T-helper 1 cell treated with Interleukin-12 subunit alpha and Interleukin-12 subunit beta and Interleukin-4 antibody, amounts not matched to agents 30 ng/mL and 1 ng/mL, for 36 hours (primary cell): ENCODE data around the gene VRTN. TPM values are rescaled to one million over a fixed set of nuclear protein-coding genes. Genes with fewer than 3 reads are reported as not detected.

ENCODE experiments used
- intact Hi-C: fragments of 100-400 bp; cut with micrococcal nuclease; formaldehyde crosslinking; loops from one replicate; pipeline ENCODE4 v1.15.1; 2024
- total RNA-seq: library from RNA; stranded (reverse); gene quantifications from 2 replicates; pipeline ENCODE4 v1.2.3, GENCODE V29; 2022

VRTN gene
- total RNA-seq, 1 donor from 2014 or later, result not detected

GRCh38 chr14:74392616-74393570 lies 44.6 kb downstream of the VRTN start:
- intact Hi-C loops, result no loop called here

GRCh38 chr14:74394549-74394948 lies 46.3 kb downstream of the VRTN start:
- intact Hi-C loops, result no loop called here

DNA sequence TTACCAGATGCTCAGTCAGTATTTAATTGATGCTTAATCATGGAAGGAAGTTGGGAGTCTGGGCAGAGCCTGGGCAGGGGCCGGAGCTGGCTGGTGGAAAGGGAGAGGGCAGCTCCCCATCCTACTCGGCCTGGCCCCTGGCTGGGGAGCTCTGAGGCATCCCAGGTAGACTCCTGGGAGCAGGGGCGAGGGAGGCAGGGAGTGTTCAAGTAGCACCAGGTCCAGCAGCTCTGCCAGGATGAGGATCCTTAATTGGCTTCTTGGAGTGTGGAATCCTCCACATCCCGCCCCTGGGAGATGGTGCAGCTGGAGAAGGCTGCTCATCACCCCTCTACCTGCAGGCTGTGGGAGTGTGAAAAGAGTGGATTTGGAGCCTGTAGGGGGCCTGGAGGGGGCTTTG lies 46.8 kb downstream of the VRTN start:
- intact Hi-C loops, result no loop called here

DNA sequence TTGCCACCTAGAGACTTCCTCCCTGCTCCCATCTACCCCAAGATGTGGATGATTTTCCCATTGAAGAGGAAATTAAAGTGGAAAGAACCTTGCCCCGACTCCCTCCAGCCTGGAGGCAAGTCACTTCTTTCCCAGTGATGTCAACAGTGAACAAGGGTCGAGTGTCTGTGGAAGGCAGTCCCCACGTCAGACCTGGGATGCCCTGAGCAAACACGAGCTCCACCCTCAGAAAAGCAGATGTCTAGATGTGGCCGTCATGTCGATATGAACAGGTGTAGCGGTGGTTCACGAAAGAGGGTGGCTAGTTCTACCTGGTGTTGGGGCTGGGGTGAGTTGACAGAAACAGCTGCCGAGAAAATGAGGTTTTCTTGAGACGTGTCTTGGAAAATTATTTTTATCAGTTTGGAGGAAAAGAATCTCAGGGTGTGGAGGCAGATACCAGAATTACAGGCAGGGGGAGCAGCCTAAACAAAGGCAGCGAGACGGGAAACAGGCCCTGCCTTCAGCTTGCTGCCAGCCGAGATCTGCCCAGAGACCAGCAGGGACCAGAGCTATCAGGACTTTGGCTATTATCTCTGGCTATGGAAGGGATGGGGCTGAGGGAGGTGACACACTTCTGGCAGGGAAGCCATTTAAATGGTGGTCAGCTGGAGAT lies 51.9 kb downstream of the VRTN start:
- intact Hi-C loops, result loop anchor here (2.0 kb wide), 1 partner anchor 37 kb away; no protein-coding TSS in a partner anchor

DNA sequence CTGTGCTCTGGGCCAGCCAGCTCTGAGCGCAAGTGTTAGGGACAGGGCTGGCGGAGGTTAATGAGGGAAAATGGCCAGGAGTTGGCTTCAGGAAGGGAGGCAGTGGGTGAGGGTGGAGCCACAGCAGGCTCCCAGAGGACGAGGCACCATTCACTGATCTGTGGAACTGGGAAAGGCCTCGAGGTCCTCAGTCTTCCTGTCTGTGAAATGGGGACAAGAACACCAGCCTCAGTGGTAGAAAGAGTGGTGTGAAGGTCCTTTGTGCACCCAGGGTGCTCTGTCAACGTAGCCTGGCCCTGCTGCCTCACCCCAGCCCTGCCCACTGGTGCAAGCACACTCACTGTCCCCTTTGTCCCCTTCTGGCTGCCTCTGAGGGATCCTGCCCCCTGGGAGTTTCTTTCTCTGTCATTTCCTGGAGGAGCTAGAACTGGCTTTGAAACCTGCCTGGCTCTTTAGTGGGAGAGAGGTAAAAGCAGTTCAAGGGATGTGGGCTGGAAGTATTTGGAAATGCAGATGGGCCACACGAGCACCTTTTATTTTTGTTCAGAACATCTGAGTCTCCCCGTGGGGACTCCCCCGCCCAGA lies 52.7 kb downstream of the VRTN start:
- intact Hi-C loops, result loop anchor here (1.0 to 2.0 kb wide), 3 partner anchors 25 to 92 kb away; partner anchors contain the start of genes ISCA2, NPC2 and SYNDIG1L

- intact Hi-C loops, result loop anchor here (1.0 to 2.0 kb wide), 3 partner anchors 25 to 92 kb away; partner anchors contain the start of genes ISCA2, NPC2 and SYNDIG1L
Observed at GRCh38 chr14:74401504-74402241, 53.4 kb downstream of the VRTN start.

DNA sequence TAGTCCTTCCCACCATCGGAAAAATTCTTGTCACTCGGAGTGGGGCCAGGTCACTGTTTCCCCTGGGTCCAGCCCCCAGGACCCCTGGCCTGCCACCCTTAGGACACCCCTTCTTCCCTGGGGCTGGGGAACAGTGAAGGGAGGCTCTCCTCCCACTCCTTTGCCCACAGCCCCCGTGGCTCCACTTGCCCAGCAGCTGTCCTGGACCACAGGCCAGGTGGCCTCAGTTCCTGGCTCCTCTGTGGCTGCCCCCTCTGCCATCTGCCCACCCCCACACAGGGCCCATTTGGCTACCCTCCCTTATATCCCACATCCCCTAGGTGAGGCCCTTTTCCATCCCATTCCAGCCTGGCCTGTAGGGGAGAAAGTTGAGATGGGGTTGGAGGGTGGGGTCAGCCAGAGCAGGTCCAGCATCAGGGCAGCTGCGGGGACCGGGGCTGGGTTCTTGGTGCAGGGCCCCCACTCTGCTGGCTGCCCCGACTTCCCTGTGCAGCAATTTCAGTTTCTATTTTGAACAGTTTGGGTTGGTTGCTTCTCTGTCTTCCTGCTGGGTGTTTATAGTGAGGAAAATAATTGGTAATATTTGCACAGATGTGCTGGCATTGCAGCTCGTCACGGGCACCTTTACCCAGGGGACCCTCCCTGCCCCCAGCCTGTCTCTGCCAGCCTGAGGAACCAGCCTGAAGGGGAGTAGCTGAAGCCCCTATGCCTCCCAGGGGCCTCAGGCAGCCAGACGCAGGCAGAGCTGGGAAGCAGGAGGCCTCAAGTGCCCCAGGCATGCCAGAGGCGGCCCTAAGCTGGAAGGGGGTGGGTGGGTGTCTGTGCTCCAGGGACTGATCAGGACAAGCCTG lies 54.4 kb downstream of the VRTN start:
- intact Hi-C loops, result no loop called here

DNA sequence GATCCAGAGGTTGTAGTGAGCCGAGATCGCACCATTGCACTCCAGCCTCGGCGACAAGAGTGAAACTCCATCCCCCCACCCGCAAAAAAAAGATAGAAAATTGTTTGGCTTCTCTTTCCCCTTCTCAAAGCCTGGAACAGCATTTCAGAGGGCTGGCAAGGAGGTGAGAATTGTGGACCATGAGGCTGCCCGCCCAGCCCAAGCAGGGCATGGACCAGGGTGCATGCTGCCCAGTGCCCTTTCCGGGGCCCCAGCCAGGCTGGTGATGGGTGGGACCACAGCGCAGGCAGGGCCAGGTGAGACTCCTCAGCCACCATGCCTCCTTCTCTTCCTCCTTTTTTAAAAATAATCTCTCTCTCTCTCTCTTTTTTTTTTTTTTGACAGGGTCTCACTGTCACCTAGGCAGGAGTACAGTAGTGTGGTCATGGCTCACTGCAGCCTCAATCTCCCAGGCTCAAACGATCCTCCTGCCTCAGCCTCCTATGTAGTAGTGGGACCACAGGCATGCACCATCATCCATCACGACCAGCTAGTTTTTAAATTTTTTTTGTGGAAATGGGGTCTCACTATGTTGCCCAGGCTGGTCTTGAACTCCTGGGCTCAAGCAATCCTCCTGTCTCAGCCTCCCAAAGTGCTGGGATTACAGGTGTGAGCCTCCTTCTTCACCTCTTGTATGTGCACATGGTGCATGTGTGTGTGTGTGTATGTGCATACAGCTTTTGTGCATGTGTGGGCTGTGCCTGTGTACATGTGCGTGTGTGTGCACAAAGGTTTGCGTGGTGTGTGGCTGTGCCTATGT lies 55.5 kb downstream of the VRTN start:
- intact Hi-C loops, result no loop called here

GRCh38 chr14:74404435-74404834 lies 56.2 kb downstream of the VRTN start:
- intact Hi-C loops, result no loop called here

GRCh38 chr14:74405663-74406062 lies 57.4 kb downstream of the VRTN start:
- intact Hi-C loops, result no loop called here

DNA sequence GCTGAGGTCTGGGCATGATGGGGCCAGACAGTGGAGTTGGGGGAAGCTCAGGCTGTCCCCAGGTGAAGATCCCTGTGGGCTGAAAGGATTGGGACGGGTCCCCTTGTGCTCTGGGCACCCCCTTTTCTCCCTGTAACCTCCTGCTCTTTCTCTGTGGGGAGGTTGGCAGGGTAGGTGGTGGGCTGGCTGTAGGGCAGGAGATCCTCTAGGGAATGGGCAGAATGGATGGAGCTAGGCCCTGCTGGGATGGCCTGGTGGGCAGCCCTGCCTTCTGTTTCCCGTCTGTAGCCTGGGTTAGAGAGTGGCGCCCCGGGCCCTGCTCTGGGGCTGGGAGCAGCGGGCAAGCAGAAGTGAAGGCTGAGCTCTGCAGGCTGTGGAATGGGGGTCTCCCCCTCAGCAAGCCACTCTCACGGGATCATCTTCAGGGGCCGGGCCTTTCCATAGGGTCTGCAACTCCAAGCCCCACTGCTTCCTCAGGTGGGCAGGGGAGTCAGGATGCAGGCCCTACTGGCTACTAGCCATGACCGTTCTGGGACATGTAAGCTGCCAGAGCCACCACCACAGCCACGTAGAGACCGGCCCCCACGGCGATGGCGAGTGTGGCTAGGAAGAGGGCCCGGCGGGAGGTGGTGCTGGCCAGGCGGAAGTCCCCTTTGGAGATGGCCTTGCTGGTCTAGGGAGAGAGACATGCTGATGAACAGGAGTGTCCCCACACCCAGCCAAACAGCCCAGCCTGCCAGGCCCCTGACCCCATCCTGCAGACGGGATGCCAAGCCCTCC lies 58.9 kb downstream of the VRTN start:
- intact Hi-C loops, result no loop called here

GRCh38 chr14:74407801-74408154 lies 59.5 kb downstream of the VRTN start:
- intact Hi-C loops, result no loop called here

GRCh38 chr14:74408870-74409269 lies 60.6 kb downstream of the VRTN start:
- intact Hi-C loops, result no loop called here

DNA sequence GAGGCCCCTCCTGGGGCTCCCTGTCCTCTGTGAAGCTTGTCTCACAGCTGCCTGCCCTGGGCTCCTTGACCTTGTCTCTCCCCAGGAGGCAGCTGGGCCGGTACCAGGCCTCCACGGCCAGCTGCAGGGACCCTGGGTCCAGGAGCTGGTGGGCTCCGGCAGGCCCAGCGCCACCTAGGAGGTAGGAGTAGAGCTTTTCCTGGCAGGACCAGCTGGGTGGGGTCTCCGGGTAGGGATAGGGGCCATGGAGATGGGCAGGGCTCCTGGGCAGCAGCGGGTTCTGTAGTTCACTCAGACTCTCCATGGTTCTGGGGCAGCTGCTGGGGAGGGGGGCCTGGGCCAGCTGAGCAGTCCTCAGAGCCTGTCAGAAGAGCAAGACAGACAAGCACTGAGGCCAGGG lies 61.2 kb downstream of the VRTN start:
- intact Hi-C loops, result no loop called here

Other genes starting within 250 kb of the VRTN start
- gene VSX2, start 109.0 kb upstream of the VRTN start, total RNA-seq, result not detected in 2 replicates
- gene ABCD4, start 45.5 kb upstream of the VRTN start, total RNA-seq, result 49.2 and 52.3 TPM in 2 replicates
- not detected in 2 replicates for gene SYNDIG1L, start 77.7 kb downstream of the VRTN start, total RNA-seq
- gene NPC2, start 144.8 kb downstream of the VRTN start, total RNA-seq, result 38.7 and 45.7 TPM in 2 replicates
- gene ISCA2, start 145.3 kb downstream of the VRTN start, total RNA-seq, result 24.0 and 24.8 TPM in 2 replicates